ENCODE results near the gene PI4K2B. TPM values are rescaled to one million over a fixed set of nuclear protein-coding genes. Genes with fewer than 3 reads are reported as not detected.

The PI4K2B gene
- total and polyA plus RNA-seq, 2 of the 8 experiments (the other 6 are each of a cell fraction or from before 2014, with no cell fraction given), result 3.0 to 16.2 TPM

DNA sequence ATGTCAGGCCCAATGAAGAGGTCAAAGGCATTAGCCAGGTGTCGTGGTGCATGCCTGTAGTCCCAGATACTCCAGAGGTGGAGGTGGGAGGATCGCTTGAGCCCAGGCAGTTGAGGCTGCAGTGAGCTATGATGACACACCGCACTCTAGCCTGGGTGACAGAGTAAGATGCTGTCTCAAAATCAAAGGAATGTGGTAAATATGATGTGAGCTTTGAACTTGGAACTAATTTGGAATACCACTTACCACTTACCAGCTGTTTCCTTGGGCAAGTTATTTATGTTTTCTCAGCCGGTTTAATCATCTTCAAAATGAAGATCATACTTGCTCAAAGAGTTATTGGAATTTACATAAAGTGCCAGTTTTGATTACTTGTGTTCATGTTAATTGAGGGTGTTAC lies 49.8 kb upstream of the PI4K2B start (continued):
- TF ChIP-seq, protein P1, sequence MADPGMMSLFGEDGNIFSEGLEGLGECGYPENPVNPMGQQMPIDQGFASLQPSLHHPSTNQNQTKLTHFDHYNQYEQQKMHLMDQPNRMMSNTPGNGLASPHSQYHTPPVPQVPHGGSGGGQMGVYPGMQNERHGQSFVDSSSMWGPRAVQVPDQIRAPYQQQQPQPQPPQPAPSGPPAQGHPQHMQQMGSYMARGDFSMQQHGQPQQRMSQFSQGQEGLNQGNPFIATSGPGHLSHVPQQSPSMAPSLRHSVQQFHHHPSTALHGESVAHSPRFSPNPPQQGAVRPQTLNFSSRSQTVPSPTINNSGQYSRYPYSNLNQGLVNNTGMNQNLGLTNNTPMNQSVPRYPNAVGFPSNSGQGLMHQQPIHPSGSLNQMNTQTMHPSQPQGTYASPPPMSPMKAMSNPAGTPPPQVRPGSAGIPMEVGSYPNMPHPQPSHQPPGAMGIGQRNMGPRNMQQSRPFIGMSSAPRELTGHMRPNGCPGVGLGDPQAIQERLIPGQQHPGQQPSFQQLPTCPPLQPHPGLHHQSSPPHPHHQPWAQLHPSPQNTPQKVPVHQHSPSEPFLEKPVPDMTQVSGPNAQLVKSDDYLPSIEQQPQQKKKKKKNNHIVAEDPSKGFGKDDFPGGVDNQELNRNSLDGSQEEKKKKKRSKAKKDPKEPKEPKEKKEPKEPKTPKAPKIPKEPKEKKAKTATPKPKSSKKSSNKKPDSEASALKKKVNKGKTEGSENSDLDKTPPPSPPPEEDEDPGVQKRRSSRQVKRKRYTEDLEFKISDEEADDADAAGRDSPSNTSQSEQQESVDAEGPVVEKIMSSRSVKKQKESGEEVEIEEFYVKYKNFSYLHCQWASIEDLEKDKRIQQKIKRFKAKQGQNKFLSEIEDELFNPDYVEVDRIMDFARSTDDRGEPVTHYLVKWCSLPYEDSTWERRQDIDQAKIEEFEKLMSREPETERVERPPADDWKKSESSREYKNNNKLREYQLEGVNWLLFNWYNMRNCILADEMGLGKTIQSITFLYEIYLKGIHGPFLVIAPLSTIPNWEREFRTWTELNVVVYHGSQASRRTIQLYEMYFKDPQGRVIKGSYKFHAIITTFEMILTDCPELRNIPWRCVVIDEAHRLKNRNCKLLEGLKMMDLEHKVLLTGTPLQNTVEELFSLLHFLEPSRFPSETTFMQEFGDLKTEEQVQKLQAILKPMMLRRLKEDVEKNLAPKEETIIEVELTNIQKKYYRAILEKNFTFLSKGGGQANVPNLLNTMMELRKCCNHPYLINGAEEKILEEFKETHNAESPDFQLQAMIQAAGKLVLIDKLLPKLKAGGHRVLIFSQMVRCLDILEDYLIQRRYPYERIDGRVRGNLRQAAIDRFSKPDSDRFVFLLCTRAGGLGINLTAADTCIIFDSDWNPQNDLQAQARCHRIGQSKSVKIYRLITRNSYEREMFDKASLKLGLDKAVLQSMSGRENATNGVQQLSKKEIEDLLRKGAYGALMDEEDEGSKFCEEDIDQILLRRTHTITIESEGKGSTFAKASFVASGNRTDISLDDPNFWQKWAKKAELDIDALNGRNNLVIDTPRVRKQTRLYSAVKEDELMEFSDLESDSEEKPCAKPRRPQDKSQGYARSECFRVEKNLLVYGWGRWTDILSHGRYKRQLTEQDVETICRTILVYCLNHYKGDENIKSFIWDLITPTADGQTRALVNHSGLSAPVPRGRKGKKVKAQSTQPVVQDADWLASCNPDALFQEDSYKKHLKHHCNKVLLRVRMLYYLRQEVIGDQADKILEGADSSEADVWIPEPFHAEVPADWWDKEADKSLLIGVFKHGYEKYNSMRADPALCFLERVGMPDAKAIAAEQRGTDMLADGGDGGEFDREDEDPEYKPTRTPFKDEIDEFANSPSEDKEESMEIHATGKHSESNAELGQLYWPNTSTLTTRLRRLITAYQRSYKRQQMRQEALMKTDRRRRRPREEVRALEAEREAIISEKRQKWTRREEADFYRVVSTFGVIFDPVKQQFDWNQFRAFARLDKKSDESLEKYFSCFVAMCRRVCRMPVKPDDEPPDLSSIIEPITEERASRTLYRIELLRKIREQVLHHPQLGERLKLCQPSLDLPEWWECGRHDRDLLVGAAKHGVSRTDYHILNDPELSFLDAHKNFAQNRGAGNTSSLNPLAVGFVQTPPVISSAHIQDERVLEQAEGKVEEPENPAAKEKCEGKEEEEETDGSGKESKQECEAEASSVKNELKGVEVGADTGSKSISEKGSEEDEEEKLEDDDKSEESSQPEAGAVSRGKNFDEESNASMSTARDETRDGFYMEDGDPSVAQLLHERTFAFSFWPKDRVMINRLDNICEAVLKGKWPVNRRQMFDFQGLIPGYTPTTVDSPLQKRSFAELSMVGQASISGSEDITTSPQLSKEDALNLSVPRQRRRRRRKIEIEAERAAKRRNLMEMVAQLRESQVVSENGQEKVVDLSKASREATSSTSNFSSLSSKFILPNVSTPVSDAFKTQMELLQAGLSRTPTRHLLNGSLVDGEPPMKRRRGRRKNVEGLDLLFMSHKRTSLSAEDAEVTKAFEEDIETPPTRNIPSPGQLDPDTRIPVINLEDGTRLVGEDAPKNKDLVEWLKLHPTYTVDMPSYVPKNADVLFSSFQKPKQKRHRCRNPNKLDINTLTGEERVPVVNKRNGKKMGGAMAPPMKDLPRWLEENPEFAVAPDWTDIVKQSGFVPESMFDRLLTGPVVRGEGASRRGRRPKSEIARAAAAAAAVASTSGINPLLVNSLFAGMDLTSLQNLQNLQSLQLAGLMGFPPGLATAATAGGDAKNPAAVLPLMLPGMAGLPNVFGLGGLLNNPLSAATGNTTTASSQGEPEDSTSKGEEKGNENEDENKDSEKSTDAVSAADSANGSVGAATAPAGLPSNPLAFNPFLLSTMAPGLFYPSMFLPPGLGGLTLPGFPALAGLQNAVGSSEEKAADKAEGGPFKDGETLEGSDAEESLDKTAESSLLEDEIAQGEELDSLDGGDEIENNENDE (IDR thresholded peaks at IDR 0.05; ENCODE audit: insufficient replicate concordance, low read length), result no peak
- TF ChIP-seq POLR2AphosphoS5 (IDR thresholded peaks at IDR 0.05; ENCODE audit: low read depth, low read length) (no peak), SRF (IDR thresholded peaks at IDR 0.05; ENCODE audit: low read depth, low read length) (no peak)
- TF ChIP-seq, protein P2, sequence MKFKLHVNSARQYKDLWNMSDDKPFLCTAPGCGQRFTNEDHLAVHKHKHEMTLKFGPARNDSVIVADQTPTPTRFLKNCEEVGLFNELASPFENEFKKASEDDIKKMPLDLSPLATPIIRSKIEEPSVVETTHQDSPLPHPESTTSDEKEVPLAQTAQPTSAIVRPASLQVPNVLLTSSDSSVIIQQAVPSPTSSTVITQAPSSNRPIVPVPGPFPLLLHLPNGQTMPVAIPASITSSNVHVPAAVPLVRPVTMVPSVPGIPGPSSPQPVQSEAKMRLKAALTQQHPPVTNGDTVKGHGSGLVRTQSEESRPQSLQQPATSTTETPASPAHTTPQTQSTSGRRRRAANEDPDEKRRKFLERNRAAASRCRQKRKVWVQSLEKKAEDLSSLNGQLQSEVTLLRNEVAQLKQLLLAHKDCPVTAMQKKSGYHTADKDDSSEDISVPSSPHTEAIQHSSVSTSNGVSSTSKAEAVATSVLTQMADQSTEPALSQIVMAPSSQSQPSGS (IDR thresholded peaks at IDR 0.05; ENCODE audit: low read length), result no peak

Data from H1 (cell line).